Limb (tissue), 2 donors: Measurements from ENCODE around the gene LUC7L3.
"Not testable (repeated sequence)": the region's sequence is repeated elsewhere in the genome, so short reads cannot be mapped to it uniquely, and the experiment has no call there.

Source experiments
- DNase-seq, 2 donors: peaks; one replicate each; pipeline ENCODE4 v3.0.0-alpha.2; 2016; ENCODE audit errors: extremely low spot score in 2 of 2

Gene LUC7L3

GRCh38 chr17:50719144-50719923 is at the start of gene LUC7L3:
Gene LUC7L3, plus strand, starts transcription at chr17:50719603. Its CDS starts 130 bp downstream, at chr17:50719733.
- peak; percentile 94 to 97 for DNase-seq

- no peak for DNase-seq
Measured at GRCh38 chr17:50672071-50672470, 47.3 kb upstream of the LUC7L3 start.

- no peak for DNase-seq
Measured at GRCh38 chr17:50672831-50673551, 46.4 kb upstream of the LUC7L3 start.

- no peak for DNase-seq
Measured at GRCh38 chr17:50675190-50675589, 44.2 kb upstream of the LUC7L3 start.

GRCh38 chr17:50675627-50676026 is 43.8 kb upstream of the LUC7L3 start:
- DNase-seq: no peak

GRCh38 chr17:50676065-50676975 is 43.1 kb upstream of the LUC7L3 start:
- no peak for DNase-seq

GRCh38 chr17:50677851-50678375 is 41.5 kb upstream of the LUC7L3 start:
- no peak for DNase-seq

- no peak for DNase-seq
Measured at GRCh38 chr17:50679008-50679544, 40.3 kb upstream of the LUC7L3 start.

GRCh38 chr17:50680126-50680525 is 39.3 kb upstream of the LUC7L3 start:
- no peak for DNase-seq

- not testable (repeated sequence) for DNase-seq
Measured at GRCh38 chr17:50680543-50681262, 38.7 kb upstream of the LUC7L3 start.

- DNase-seq: peak; percentile 71 to 78
Measured at GRCh38 chr17:50681263-50682200, 37.9 kb upstream of the LUC7L3 start.

GRCh38 chr17:50682441-50682840 is 37.0 kb upstream of the LUC7L3 start:
- DNase-seq: no peak

- no peak for DNase-seq
Measured at GRCh38 chr17:50682938-50683337, 36.5 kb upstream of the LUC7L3 start.

GRCh38 chr17:50683434-50684287 is 35.7 kb upstream of the LUC7L3 start:
- DNase-seq: no peak

- DNase-seq: no peak
Measured at GRCh38 chr17:50684288-50684611, 35.2 kb upstream of the LUC7L3 start.

- DNase-seq: no peak
Measured at GRCh38 chr17:50684612-50685333, 34.6 kb upstream of the LUC7L3 start.

GRCh38 chr17:50685334-50685665 is 34.1 kb upstream of the LUC7L3 start:
- DNase-seq: no peak
